ENCODE data around the gene ARHGAP26.
A peak's percentile ranks its signal among the peaks of the same experiment; 100 is the strongest.
"Not testable (repeated sequence)": the region's sequence is repeated elsewhere in the genome, so short reads cannot be mapped to it uniquely, and the experiment has no call there.

ARHGAP26 gene

GRCh38 chr5:142970440-142971030 is 200.4 kb downstream of the ARHGAP26 start:
- no peak for DNase-seq

GRCh38 chr5:142971303-142972013 is 201.3 kb downstream of the ARHGAP26 start:
- no peak for DNase-seq

- no peak for DNase-seq
These were observed 201.9 kb downstream of the ARHGAP26 start for GRCh38 chr5:142972064-142972570.

- DNase-seq = no peak
These were observed 203.8 kb downstream of the ARHGAP26 start for GRCh38 chr5:142973932-142974331.

- DNase-seq = no peak
These were observed 204.2 kb downstream of the ARHGAP26 start for GRCh38 chr5:142974409-142974808.

GRCh38 chr5:142976861-142977260 is 206.7 kb downstream of the ARHGAP26 start:
- DNase-seq = no peak

- DNase-seq = no peak
These were observed 207.3 kb downstream of the ARHGAP26 start for GRCh38 chr5:142977363-142978051.

GRCh38 chr5:142978252-142978651 is 208.1 kb downstream of the ARHGAP26 start:
- DNase-seq = no peak

- DNase-seq = no peak
These were observed 208.5 kb downstream of the ARHGAP26 start for GRCh38 chr5:142978726-142979125.

GRCh38 chr5:142979636-142980035 is 209.5 kb downstream of the ARHGAP26 start:
- no peak for DNase-seq

- DNase-seq = no peak
These were observed 211.3 kb downstream of the ARHGAP26 start for GRCh38 chr5:142981475-142981874.

- DNase-seq = peak; percentile 46
These were observed 212.0 kb downstream of the ARHGAP26 start for GRCh38 chr5:142981886-142982820.

- no peak for DNase-seq
These were observed 212.6 kb downstream of the ARHGAP26 start for GRCh38 chr5:142982821-142983200.

- no peak for DNase-seq
These were observed 213.8 kb downstream of the ARHGAP26 start for GRCh38 chr5:142984011-142984410.

- no peak for DNase-seq
These were observed 214.3 kb downstream of the ARHGAP26 start for GRCh38 chr5:142984525-142984924.

GRCh38 chr5:142989270-142989669 is 219.1 kb downstream of the ARHGAP26 start:
- not testable (repeated sequence) for DNase-seq

GRCh38 chr5:142990073-142990472 is 219.9 kb downstream of the ARHGAP26 start:
- not testable (repeated sequence) for DNase-seq

- no peak for DNase-seq
These were observed 224.0 kb downstream of the ARHGAP26 start for GRCh38 chr5:142994218-142994617.

- not testable (repeated sequence) for DNase-seq
These were observed 225.4 kb downstream of the ARHGAP26 start for GRCh38 chr5:142995621-142996020.

- DNase-seq = no peak
These were observed 227.4 kb downstream of the ARHGAP26 start for GRCh38 chr5:142997591-142997990.

- DNase-seq = no peak
These were observed 228.3 kb downstream of the ARHGAP26 start for GRCh38 chr5:142998316-142999020.

- DNase-seq = not testable (repeated sequence)
These were observed 230.4 kb downstream of the ARHGAP26 start for GRCh38 chr5:143000551-143000950.

All from NCI-H446 treated with DMSO at 0.1 percent for 48 hours (cell line).